Keratinocyte (primary cell): ENCODE results near the gene STK16. TPM values are rescaled to one million over a fixed set of nuclear protein-coding genes. Genes with fewer than 3 reads are reported as not detected.

Experiments used
- DNase-seq: peaks from one replicate; pipeline ENCODE4 v3.0.0-alpha.2; 2011; ENCODE audit warnings: low read depth, missing footprints, low spot score
- FAIRE-seq: peaks from 2 replicates; lab custom pipeline; 2011; peaks lifted over from hg19 to GRCh38; lab: Jason Lieb, UNC
- H2AFZ ChIP-seq: 2 replicates; pipeline ENCODE4 v1.6.0; 2012; ENCODE audit warnings: low read length, control low read depth, inconsistent platforms; ENCODE audit not compliant: control insufficient read depth
- H3K27ac ChIP-seq: 2 replicates; pipeline ENCODE4 v1.5.1; 2011; ENCODE audit warnings: low read length; ENCODE audit not compliant: control insufficient read depth, insufficient read depth
- H3K27me3 ChIP-seq: 3 replicates; pipeline ENCODE4 v1.6.0; 2011; ENCODE audit warnings: low read length; ENCODE audit not compliant: control insufficient read depth, insufficient read depth; ENCODE audit errors: extremely low read depth
- H3K36me3 ChIP-seq, 2 experiments: 2 replicates in 1 of 2; 3 replicates in 1 of 2; pipeline ENCODE4 v1.5.1; 2011; ENCODE audit warnings: low read length in 2 of 2, mild to moderate bottlenecking in 1 of 2; ENCODE audit not compliant: control insufficient read depth in 2 of 2, insufficient read depth in 2 of 2; ENCODE audit errors: extremely low read depth in 1 of 2
- H3K4me1 ChIP-seq: 3 replicates; pipeline ENCODE4 v1.5.1; 2011; ENCODE audit warnings: low read length; ENCODE audit not compliant: control insufficient read depth, insufficient read depth; ENCODE audit errors: extremely low read depth
- H3K4me2 ChIP-seq: 3 replicates; pipeline ENCODE4 v1.6.0; 2011; ENCODE audit warnings: low read depth, low read length; ENCODE audit not compliant: control insufficient read depth, insufficient read depth; ENCODE audit errors: extremely low read depth
- H3K4me3 ChIP-seq, 3 experiments: fragments of 200-600 bp in 1 of 3; sonication (generic) in 1 of 3; 2 replicates in 2 of 3; 3 replicates in 1 of 3; pipeline ENCODE4 v1.5.1; 2011 to 2016; ENCODE audit warnings: low read length in 3 of 3, mild to moderate bottlenecking in 3 of 3, control low read depth in 2 of 3, inconsistent platforms in 1 of 3, low read depth in 1 of 3, mixed read lengths in 1 of 3, mixed run types in 1 of 3, moderate library complexity in 1 of 3; ENCODE audit not compliant: control insufficient read depth in 2 of 3, insufficient read depth in 2 of 3; ENCODE audit errors: extremely low read depth in 1 of 3
- H3K79me2 ChIP-seq: 2 replicates; pipeline ENCODE4 v1.6.0; 2012; ENCODE audit warnings: low read length; ENCODE audit not compliant: control insufficient read depth, insufficient read depth
- H3K9ac ChIP-seq: 3 replicates; pipeline ENCODE4 v1.6.0; 2011; ENCODE audit warnings: low read length; ENCODE audit not compliant: control insufficient read depth, insufficient read depth; ENCODE audit errors: extremely low read depth
- H3K9me1 ChIP-seq: 3 replicates; pipeline ENCODE4 v1.6.0; 2011; ENCODE audit warnings: low read length; ENCODE audit not compliant: control insufficient read depth, insufficient read depth; ENCODE audit errors: extremely low read depth
- H3K9me3 ChIP-seq: 2 replicates; pipeline ENCODE4 v1.5.1; 2012; ENCODE audit warnings: low read depth, low read length; ENCODE audit not compliant: control insufficient read depth
- H4K20me1 ChIP-seq: 3 replicates; pipeline ENCODE4 v1.6.0; 2011; ENCODE audit warnings: low read length; ENCODE audit not compliant: control insufficient read depth, insufficient read depth; ENCODE audit errors: extremely low read depth
- CTCF ChIP-seq, 3 experiments: IDR thresholded peaks in 1 of 3; conservative IDR thresholded peaks in 1 of 3; optimal IDR thresholded peaks in 1 of 3; 2 replicates in 2 of 3; 3 replicates in 1 of 3; pipeline versions ENCODE3 to v1.5.1; 2011; ENCODE audit warnings: low read length in 3 of 3, mild to moderate bottlenecking in 3 of 3, moderate library complexity in 2 of 3, control low read depth in 1 of 3, inconsistent platforms in 1 of 3; ENCODE audit not compliant: insufficient read depth in 2 of 3; ENCODE audit errors: extremely low read depth in 1 of 3
- EZH2 ChIP-seq: IDR thresholded peaks from one replicate; pipeline ENCODE4 v1.6.1; 2012; ENCODE audit warnings: inconsistent platforms, mild to moderate bottlenecking, low read length, moderate library complexity
- dilution Hi-C: fragments of 300-500 bp; cut with MboI; formaldehyde crosslinking; loops from one replicate; pipeline ENCODE4 v1.7.0; 2020; ENCODE audit warnings: low sequenced_read_pairs; ENCODE audit not compliant: extremely low pct_ligation_motif_present
- polyA plus RNA-seq, 5 experiments: library from polyadenylated mRNA; depleted of rRNA in 3 of 5; stranded (reverse) in 3 of 5; stranded (forward) in 1 of 5; unstranded in 1 of 5; fragments of >200 nt; gene quantifications; 1 replicate in 1 of 5; 2 replicates in 3 of 5; 3 replicates in 1 of 5; pipeline versions ENCODE4 v1.2.1 to v1.2.3, GENCODE V29; 2011 to 2012; ENCODE audit warnings: missing spikeins in 2 of 5, low read depth in 1 of 5, low replicate concordance in 1 of 5

The STK16 gene
- polyA plus RNA-seq, 1 donor (not counting 4 experiments of a cell fraction or from before 2014, with no cell fraction given) = 35.8 TPM

DNA sequence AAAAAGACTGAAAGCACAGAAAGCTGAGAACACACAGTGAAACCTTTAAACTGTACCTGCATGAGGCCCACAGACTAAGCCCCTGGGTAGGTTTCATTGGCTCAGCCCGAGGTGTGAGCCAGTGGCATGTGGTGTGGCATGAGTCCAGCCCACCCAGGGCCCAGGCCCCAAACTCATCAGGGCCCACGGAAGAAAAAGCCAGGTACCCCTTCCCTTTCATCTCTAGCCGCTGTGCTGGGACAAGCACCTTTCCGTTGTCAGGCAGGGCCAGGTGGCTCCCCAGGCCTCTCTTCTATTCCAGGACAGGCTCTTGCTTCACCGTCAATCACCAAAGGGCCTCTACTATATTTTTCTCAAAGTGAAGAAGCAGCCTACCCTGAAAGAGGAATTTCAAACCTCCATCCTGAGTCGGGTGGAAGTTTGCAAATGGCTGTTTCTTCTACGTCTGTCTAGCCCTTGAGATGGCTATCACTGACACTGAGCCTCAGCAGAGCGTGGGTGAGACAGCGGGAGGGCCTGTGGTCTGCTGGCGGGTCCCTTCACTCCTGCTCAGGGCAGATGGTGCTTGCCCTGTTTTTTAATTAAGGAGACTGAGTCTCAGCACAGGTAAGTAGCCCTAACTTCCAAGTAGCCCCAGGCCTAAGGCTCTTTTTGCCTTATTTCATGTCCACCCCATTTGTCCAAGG is 42.4 kb downstream of the STK16 start:
- dilution Hi-C loops = no loop called here

DNA sequence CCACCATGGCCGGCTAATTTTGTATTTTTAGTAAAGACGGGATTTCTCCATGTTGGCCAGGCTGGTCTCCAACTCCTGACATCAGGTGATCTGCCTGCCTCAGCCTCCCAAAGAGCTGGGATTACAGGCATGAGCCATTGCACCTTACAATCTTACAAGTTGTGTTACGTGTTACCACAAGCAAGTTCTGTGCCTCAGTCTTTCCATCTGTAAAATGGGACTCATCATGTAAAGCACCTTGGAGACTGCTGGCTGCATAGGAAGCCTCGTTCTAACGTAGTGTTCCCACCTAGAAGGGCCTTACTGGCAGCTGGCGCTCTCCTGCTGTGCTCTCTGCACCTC is 43.9 kb downstream of the STK16 start:
- Histone ChIP-seq H4K20me1 (no peaks in the 10 kb centered on the region), H3K4me3 (peak overlapping the region in 1 of 3 experiments; percentile 37), H3K27ac (peak overlapping the region; percentile 10), H3K79me2 (no peaks in the 10 kb centered on the region), H3K9me3 (no peaks in the 10 kb centered on the region), H3K36me3 (peaks cover 4 to 8% of the 10 kb centered on the region in 2 experiments), H3K4me2 (peak overlapping the region; percentile 62), H3K9me1 (no peaks in the 10 kb centered on the region), H3K9ac (no peak overlapping the region), H3K4me1 (peaks cover 36% of the 10 kb centered on the region), H3K27me3 (no peaks in the 10 kb centered on the region), H2AFZ (no peak overlapping the region)
- FAIRE-seq (no peak), DNase-seq (no peak)
- dilution Hi-C loops = no loop called here
- TF ChIP-seq CTCF (optimal IDR thresholded peaks at IDR 0.05 in 1 of 3, IDR thresholded peaks at IDR 0.05 in 1 of 3, conservative IDR thresholded peaks at IDR 0.05 in 1 of 3; ENCODE audit: extremely low read depth in 1 of 3, insufficient read depth in 2 of 3, low read length in 3 of 3) (no peak), EZH2 (no peak)

More for the DNA sequence above, 42.4 kb downstream of the STK16 start:
- H3K9ac ChIP-seq = no peak overlapping the region
- no peak overlapping the region for H3K4me2 ChIP-seq
- no peak overlapping the region for H3K27ac ChIP-seq
- no peak overlapping the region for H3K4me3 ChIP-seq
- H3K27me3 ChIP-seq = no peaks in the 10 kb centered on the region
- no peak for TF ChIP-seq CTCF (optimal IDR thresholded peaks at IDR 0.05 in 1 of 3, IDR thresholded peaks at IDR 0.05 in 1 of 3, conservative IDR thresholded peaks at IDR 0.05 in 1 of 3; ENCODE audit: extremely low read depth in 1 of 3, insufficient read depth in 2 of 3, low read length in 3 of 3)
- no peak for TF ChIP-seq EZH2
- H3K79me2 ChIP-seq = no peaks in the 10 kb centered on the region
- no peak for DNase-seq
- no peaks in the 10 kb centered on the region for H4K20me1 ChIP-seq
- H3K9me1 ChIP-seq = no peaks in the 10 kb centered on the region
- H3K4me1 ChIP-seq = peaks cover 36% of the 10 kb centered on the region
- H2AFZ ChIP-seq = no peak overlapping the region
- H3K9me3 ChIP-seq = no peaks in the 10 kb centered on the region
- peaks cover 11 to 15% of the 10 kb centered on the region in 2 experiments for H3K36me3 ChIP-seq
- no peak for FAIRE-seq
